Measurements from ENCODE around the gene AADACL2.

DNA sequence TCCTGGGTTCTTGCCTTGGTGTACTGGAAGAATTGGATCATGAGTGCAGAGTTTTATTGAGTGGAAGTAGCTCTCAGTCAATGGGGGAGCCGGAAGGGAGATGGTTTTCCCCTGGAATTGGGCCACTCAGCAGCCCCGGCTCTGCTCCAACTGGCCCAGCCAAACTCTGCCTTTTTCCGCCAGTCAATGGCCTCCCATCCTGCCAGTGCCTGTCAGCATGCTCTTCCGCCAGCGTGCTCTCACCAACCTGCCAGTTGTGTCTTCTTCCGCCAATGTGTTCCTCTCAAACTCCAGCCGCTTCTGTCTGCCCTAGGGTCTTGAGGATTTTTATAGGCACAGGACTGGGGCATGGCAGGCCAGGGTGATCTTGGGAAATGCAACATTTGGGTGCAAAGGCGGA lies 12.4 kb upstream of the AADACL2 start:
- no peak for TF ChIP-seq EZH2 (IDR thresholded peaks at IDR 0.05; ENCODE audit: low read depth, unreplicated experiment)
- TF ChIP-seq, protein P1, sequence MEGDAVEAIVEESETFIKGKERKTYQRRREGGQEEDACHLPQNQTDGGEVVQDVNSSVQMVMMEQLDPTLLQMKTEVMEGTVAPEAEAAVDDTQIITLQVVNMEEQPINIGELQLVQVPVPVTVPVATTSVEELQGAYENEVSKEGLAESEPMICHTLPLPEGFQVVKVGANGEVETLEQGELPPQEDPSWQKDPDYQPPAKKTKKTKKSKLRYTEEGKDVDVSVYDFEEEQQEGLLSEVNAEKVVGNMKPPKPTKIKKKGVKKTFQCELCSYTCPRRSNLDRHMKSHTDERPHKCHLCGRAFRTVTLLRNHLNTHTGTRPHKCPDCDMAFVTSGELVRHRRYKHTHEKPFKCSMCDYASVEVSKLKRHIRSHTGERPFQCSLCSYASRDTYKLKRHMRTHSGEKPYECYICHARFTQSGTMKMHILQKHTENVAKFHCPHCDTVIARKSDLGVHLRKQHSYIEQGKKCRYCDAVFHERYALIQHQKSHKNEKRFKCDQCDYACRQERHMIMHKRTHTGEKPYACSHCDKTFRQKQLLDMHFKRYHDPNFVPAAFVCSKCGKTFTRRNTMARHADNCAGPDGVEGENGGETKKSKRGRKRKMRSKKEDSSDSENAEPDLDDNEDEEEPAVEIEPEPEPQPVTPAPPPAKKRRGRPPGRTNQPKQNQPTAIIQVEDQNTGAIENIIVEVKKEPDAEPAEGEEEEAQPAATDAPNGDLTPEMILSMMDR (conservative IDR thresholded peaks at IDR 0.05; ENCODE audit: low read depth in 2 of 2), result no peak
- TF ChIP-seq, protein P2, sequence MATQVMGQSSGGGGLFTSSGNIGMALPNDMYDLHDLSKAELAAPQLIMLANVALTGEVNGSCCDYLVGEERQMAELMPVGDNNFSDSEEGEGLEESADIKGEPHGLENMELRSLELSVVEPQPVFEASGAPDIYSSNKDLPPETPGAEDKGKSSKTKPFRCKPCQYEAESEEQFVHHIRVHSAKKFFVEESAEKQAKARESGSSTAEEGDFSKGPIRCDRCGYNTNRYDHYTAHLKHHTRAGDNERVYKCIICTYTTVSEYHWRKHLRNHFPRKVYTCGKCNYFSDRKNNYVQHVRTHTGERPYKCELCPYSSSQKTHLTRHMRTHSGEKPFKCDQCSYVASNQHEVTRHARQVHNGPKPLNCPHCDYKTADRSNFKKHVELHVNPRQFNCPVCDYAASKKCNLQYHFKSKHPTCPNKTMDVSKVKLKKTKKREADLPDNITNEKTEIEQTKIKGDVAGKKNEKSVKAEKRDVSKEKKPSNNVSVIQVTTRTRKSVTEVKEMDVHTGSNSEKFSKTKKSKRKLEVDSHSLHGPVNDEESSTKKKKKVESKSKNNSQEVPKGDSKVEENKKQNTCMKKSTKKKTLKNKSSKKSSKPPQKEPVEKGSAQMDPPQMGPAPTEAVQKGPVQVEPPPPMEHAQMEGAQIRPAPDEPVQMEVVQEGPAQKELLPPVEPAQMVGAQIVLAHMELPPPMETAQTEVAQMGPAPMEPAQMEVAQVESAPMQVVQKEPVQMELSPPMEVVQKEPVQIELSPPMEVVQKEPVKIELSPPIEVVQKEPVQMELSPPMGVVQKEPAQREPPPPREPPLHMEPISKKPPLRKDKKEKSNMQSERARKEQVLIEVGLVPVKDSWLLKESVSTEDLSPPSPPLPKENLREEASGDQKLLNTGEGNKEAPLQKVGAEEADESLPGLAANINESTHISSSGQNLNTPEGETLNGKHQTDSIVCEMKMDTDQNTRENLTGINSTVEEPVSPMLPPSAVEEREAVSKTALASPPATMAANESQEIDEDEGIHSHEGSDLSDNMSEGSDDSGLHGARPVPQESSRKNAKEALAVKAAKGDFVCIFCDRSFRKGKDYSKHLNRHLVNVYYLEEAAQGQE (IDR thresholded peaks at IDR 0.05; ENCODE audit: unreplicated experiment), result no peak
- TF ChIP-seq EZH2phosphoT487 (IDR thresholded peaks at IDR 0.05; ENCODE audit: unreplicated experiment), result no peak
- TF ChIP-seq POLR2AphosphoS5 (IDR thresholded peaks at IDR 0.05; ENCODE audit: low read depth), result no peak
- TF ChIP-seq NANOG (IDR thresholded peaks at IDR 0.05; ENCODE audit: borderline replicate concordance), result no peak
- no peak for TF ChIP-seq STAT1 (IDR thresholded peaks at IDR 0.05; ENCODE audit: unreplicated experiment)
- TF ChIP-seq CREB1 (CRISPR knock-in tag; IDR thresholded peaks at IDR 0.05; ENCODE audit: low read depth), result no peak
- TF ChIP-seq JUNB (IDR thresholded peaks at IDR 0.05; ENCODE audit: unreplicated experiment), result no peak
- TF ChIP-seq, protein P3, sequence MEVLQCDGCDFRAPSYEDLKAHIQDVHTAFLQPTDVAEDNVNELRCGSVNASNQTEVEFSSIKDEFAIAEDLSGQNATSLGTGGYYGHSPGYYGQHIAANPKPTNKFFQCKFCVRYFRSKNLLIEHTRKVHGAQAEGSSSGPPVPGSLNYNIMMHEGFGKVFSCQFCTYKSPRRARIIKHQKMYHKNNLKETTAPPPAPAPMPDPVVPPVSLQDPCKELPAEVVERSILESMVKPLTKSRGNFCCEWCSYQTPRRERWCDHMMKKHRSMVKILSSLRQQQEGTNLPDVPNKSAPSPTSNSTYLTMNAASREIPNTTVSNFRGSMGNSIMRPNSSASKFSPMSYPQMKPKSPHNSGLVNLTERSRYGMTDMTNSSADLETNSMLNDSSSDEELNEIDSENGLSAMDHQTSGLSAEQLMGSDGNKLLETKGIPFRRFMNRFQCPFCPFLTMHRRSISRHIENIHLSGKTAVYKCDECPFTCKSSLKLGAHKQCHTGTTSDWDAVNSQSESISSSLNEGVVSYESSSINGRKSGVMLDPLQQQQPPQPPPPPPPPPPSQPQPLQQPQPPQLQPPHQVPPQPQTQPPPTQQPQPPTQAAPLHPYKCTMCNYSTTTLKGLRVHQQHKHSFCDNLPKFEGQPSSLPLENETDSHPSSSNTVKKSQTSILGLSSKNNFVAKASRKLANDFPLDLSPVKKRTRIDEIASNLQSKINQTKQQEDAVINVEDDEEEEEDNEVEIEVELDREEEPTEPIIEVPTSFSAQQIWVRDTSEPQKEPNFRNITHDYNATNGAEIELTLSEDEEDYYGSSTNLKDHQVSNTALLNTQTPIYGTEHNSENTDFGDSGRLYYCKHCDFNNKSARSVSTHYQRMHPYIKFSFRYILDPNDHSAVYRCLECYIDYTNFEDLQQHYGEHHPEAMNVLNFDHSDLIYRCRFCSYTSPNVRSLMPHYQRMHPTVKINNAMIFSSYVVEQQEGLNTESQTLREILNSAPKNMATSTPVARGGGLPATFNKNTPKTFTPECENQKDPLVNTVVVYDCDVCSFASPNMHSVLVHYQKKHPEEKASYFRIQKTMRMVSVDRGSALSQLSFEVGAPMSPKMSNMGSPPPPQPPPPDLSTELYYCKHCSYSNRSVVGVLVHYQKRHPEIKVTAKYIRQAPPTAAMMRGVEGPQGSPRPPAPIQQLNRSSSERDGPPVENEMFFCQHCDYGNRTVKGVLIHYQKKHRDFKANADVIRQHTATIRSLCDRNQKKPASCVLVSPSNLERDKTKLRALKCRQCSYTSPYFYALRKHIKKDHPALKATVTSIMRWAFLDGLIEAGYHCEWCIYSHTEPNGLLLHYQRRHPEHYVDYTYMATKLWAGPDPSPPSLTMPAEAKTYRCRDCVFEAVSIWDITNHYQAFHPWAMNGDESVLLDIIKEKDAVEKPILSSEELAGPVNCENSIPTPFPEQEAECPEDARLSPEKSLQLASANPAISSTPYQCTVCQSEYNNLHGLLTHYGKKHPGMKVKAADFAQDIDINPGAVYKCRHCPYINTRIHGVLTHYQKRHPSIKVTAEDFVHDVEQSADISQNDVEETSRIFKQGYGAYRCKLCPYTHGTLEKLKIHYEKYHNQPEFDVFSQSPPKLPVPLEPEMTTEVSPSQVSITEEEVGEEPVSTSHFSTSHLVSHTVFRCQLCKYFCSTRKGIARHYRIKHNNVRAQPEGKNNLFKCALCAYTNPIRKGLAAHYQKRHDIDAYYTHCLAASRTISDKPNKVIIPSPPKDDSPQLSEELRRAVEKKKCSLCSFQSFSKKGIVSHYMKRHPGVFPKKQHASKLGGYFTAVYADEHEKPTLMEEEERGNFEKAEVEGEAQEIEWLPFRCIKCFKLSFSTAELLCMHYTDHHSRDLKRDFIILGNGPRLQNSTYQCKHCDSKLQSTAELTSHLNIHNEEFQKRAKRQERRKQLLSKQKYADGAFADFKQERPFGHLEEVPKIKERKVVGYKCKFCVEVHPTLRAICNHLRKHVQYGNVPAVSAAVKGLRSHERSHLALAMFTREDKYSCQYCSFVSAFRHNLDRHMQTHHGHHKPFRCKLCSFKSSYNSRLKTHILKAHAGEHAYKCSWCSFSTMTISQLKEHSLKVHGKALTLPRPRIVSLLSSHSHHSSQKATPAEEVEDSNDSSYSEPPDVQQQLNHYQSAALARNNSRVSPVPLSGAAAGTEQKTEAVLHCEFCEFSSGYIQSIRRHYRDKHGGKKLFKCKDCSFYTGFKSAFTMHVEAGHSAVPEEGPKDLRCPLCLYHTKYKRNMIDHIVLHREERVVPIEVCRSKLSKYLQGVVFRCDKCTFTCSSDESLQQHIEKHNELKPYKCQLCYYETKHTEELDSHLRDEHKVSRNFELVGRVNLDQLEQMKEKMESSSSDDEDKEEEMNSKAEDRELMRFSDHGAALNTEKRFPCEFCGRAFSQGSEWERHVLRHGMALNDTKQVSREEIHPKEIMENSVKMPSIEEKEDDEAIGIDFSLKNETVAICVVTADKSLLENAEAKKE (CRISPR knock-in tag; IDR thresholded peaks at IDR 0.05), result no peak
- TF ChIP-seq, protein P4, sequence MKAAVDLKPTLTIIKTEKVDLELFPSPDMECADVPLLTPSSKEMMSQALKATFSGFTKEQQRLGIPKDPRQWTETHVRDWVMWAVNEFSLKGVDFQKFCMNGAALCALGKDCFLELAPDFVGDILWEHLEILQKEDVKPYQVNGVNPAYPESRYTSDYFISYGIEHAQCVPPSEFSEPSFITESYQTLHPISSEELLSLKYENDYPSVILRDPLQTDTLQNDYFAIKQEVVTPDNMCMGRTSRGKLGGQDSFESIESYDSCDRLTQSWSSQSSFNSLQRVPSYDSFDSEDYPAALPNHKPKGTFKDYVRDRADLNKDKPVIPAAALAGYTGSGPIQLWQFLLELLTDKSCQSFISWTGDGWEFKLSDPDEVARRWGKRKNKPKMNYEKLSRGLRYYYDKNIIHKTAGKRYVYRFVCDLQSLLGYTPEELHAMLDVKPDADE (IDR thresholded peaks at IDR 0.05), result no peak
- no peak for TF ChIP-seq ZNF114 (CRISPR knock-in tag; IDR thresholded peaks at IDR 0.05)
